GM19328 (cell line): Measurements from ENCODE around the gene HERC6.
"Not testable (repeated sequence)": the region's sequence is repeated elsewhere in the genome, so short reads cannot be mapped to it uniquely, and the experiment has no call there.

Source experiments
- ATAC-seq: cut with Tn5 transposase; IDR thresholded peaks from one replicate; pipeline ENCODE4 v1.9.1; 2021; ENCODE audit warnings: mild to moderate bottlenecking, moderate library complexity; ENCODE audit not compliant: unreplicated experiment

Gene HERC6

GRCh38 chr4:88390128-88390527 is 11.5 kb downstream of the HERC6 start:
- no peak for ATAC-seq

- no peak for ATAC-seq
These were observed 13.1 kb downstream of the HERC6 start for GRCh38 chr4:88391703-88392102.

- no peak for ATAC-seq
These were observed 18.0 kb downstream of the HERC6 start for GRCh38 chr4:88396681-88397080.

- no peak for ATAC-seq
These were observed 19.7 kb downstream of the HERC6 start for GRCh38 chr4:88398381-88398780.

- no peak for ATAC-seq
These were observed 30.6 kb downstream of the HERC6 start for GRCh38 chr4:88409206-88409605.

- ATAC-seq = no peak
These were observed 31.1 kb downstream of the HERC6 start for GRCh38 chr4:88409789-88410188.

GRCh38 chr4:88411491-88412096 is 32.9 kb downstream of the HERC6 start:
- no peak for ATAC-seq

- no peak for ATAC-seq
These were observed 35.1 kb downstream of the HERC6 start for GRCh38 chr4:88413801-88414200.

- no peak for ATAC-seq
These were observed 36.1 kb downstream of the HERC6 start for GRCh38 chr4:88414755-88415154.

- no peak for ATAC-seq
These were observed 37.3 kb downstream of the HERC6 start for GRCh38 chr4:88415982-88416381.

GRCh38 chr4:88418411-88418810 is 39.8 kb downstream of the HERC6 start:
- ATAC-seq = no peak

GRCh38 chr4:88419874-88420273 is 41.2 kb downstream of the HERC6 start:
- no peak for ATAC-seq

- no peak for ATAC-seq
These were observed 42.2 kb downstream of the HERC6 start for GRCh38 chr4:88420844-88421243.

GRCh38 chr4:88422403-88422802 is 43.8 kb downstream of the HERC6 start:
- no peak for ATAC-seq

- ATAC-seq = no peak
These were observed 50.7 kb downstream of the HERC6 start for GRCh38 chr4:88429401-88429800.

- ATAC-seq = no peak
These were observed 57.5 kb downstream of the HERC6 start for GRCh38 chr4:88435987-88436693.

GRCh38 chr4:88437873-88438272 is 59.2 kb downstream of the HERC6 start:
- ATAC-seq = not testable (repeated sequence)

GRCh38 chr4:88439161-88439760 is 60.6 kb downstream of the HERC6 start:
- ATAC-seq = no peak

GRCh38 chr4:88440146-88440545 is 61.5 kb downstream of the HERC6 start:
- no peak for ATAC-seq

- ATAC-seq = no peak
These were observed 63.0 kb downstream of the HERC6 start for GRCh38 chr4:88441696-88442095.

GRCh38 chr4:88442689-88443191 is 64.1 kb downstream of the HERC6 start:
- no peak for ATAC-seq

GRCh38 chr4:88443486-88443885 is 64.8 kb downstream of the HERC6 start:
- ATAC-seq = no peak
